Measurements from ENCODE around the gene DGKB.

DNA sequence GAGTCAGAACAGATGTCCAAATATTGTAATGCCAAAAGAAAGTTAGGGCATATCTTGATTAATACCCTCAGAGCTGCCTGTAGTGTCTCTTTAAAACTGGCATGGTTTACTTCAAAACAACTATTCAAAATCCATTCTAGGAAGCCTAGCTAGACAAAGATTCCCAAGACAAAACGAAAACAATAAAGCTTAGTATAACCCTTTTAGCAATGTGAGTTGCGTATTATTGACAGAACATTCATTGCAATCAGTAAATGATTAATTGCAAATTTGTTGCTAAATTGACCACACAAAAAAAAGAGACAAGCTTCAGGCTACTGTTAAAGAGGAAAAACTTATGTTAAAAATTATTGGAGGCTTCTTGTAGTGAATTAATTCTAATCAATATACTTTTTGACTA lies 406.9 kb downstream of the DGKB start:
- no peak for TF ChIP-seq CTCF (IDR thresholded peaks at IDR 0.05; ENCODE audit: low read length)
- no peak for TF ChIP-seq EZH2 (optimal IDR thresholded peaks at IDR 0.05; ENCODE audit: low read depth, low read length)

Measured in MM.1S (cell line).